Neural cell (in vitro differentiated cells): Measurements from ENCODE around the gene SNAI1. TPM values are rescaled to one million over a fixed set of nuclear protein-coding genes. Genes with fewer than 3 reads are reported as not detected.
"Not testable (repeated sequence)": the region's sequence is repeated elsewhere in the genome, so short reads cannot be mapped to it uniquely, and the experiment has no call there.

Experiments used
- H2AFZ ChIP-seq: fragments of 200-600, 300-800 bp; sonication (generic), shearing (Covaris generic); 2 replicates; pipeline ENCODE4 v1.6.0; 2014; ENCODE audit warnings: low read depth, mild to moderate bottlenecking, antibody characterized with exemption, low read length, moderate library complexity
- H3F3A ChIP-seq: fragments of 200-600 bp; shearing (Covaris generic); 2 replicates; pipeline ENCODE4 v1.6.1; 2016; ENCODE audit warnings: mild to moderate bottlenecking, moderate library complexity, mixed read lengths, antibody characterized with exemption, low read length; ENCODE audit not compliant: insufficient read depth, poor library complexity, severe bottlenecking
- H3K27ac ChIP-seq: fragments of 200-600, 300-800 bp; sonication (generic), shearing (Covaris generic); 2 replicates; pipeline ENCODE4 v1.5.1; 2014; ENCODE audit warnings: mild to moderate bottlenecking, low read length, moderate library complexity
- H3K27me3 ChIP-seq: fragments of 300-800, 200-600 bp; sonication (generic), shearing (Covaris generic); 2 replicates; pipeline ENCODE4 v1.6.0; 2014; ENCODE audit warnings: mild to moderate bottlenecking, low read depth, low read length, moderate library complexity; ENCODE audit not compliant: insufficient read depth
- H3K36me3 ChIP-seq: fragments of 300-800, 200-600 bp; sonication (generic), shearing (Covaris generic); 2 replicates; pipeline ENCODE4 v1.5.1; 2014; ENCODE audit warnings: mild to moderate bottlenecking, antibody characterized with exemption, low read length, moderate library complexity; ENCODE audit not compliant: insufficient read depth
- H3K4me2 ChIP-seq: fragments of 300-800, 200-600 bp; sonication (generic), shearing (Covaris generic); 2 replicates; pipeline ENCODE4 v1.6.0; 2014; ENCODE audit warnings: mild to moderate bottlenecking, low read length
- H3K4me3 ChIP-seq: fragments of 300-800, 200-600 bp; sonication (generic), shearing (Covaris generic); 2 replicates; pipeline ENCODE4 v1.5.1; 2014; ENCODE audit warnings: mild to moderate bottlenecking, low read length, moderate library complexity
- H3K79me2 ChIP-seq: fragments of 200-600 bp; shearing (Covaris generic); replicated peaks from 2 replicates; pipeline ENCODE4 v1.6.0; 2014; ENCODE audit warnings: mild to moderate bottlenecking, low read length, moderate library complexity; ENCODE audit not compliant: insufficient read depth
- H3K9ac ChIP-seq: fragments of 300-800, 200-600 bp; sonication (generic), shearing (Covaris generic); 2 replicates; pipeline ENCODE4 v1.6.1; 2016; ENCODE audit warnings: mild to moderate bottlenecking, low read length, mixed read lengths
- H3K9me2 ChIP-seq: fragments of 200-600 bp; shearing (Covaris generic); 2 replicates; pipeline ENCODE4 v1.6.1; 2016; ENCODE audit warnings: mild to moderate bottlenecking, low read length, mixed read lengths; ENCODE audit not compliant: insufficient read depth
- H3K9me3 ChIP-seq: fragments of 200-600, 300-800 bp; sonication (generic), shearing (Covaris generic); 2 replicates; pipeline ENCODE4 v1.6.1; 2016; ENCODE audit warnings: mild to moderate bottlenecking, mixed run types, low read length, moderate library complexity, mixed read lengths
- H4K20me1 ChIP-seq: fragments of 200-600 bp; shearing (Covaris generic); 2 replicates; pipeline ENCODE4 v1.6.1; 2016; ENCODE audit warnings: mild to moderate bottlenecking, mixed run types; ENCODE audit not compliant: insufficient read depth
- CTCF ChIP-seq: fragments of 450-650 bp; IDR thresholded peaks from 2 replicates; pipeline ENCODE4 v1.5.1; 2014; ENCODE audit warnings: antibody characterized with exemption, mild to moderate bottlenecking, moderate library complexity; ENCODE audit not compliant: poor library complexity, severe bottlenecking
- EP300 ChIP-seq: fragments of 450-650 bp; conservative IDR thresholded peaks from 2 replicates; pipeline ENCODE4 v1.6.1; 2014; ENCODE audit warnings: antibody characterized with exemption, mild to moderate bottlenecking, moderate library complexity; ENCODE audit not compliant: poor library complexity, severe bottlenecking
- EZH2 ChIP-seq: fragments of 200-600, 300-800 bp; shearing (Covaris generic), sonication (generic); IDR thresholded peaks from 2 replicates; pipeline ENCODE4 v1.6.1; 2014; ENCODE audit warnings: antibody characterized with exemption, low read length, borderline replicate concordance, mild to moderate bottlenecking; ENCODE audit not compliant: insufficient read depth, poor library complexity, severe bottlenecking
- MXI1 ChIP-seq: fragments of 450-650 bp; conservative IDR thresholded peaks from 2 replicates; pipeline ENCODE4 v1.6.1; 2014; ENCODE audit warnings: antibody characterized with exemption, mild to moderate bottlenecking; ENCODE audit not compliant: poor library complexity, severe bottlenecking
- POLR2AphosphoS5 ChIP-seq: IDR thresholded peaks from 2 replicates; pipeline ENCODE4 v1.6.1; 2012
- RAD21 ChIP-seq: fragments of 450-650 bp; conservative IDR thresholded peaks from 2 replicates; pipeline ENCODE4 v1.6.1; 2014; ENCODE audit warnings: antibody characterized with exemption, mild to moderate bottlenecking, moderate library complexity
- SMC3 ChIP-seq: fragments of 450-650 bp; conservative IDR thresholded peaks from 2 replicates; pipeline ENCODE4 v1.6.1; 2014; ENCODE audit warnings: antibody characterized with exemption, mild to moderate bottlenecking, moderate library complexity; ENCODE audit not compliant: poor library complexity
- TAF1 ChIP-seq: IDR thresholded peaks from 2 replicates; pipeline ENCODE4 v1.6.1; 2012; ENCODE audit warnings: low read depth
- polyA plus RNA-seq: library from polyadenylated mRNA; depleted of rRNA; stranded (reverse); fragments of >200 nt; gene quantifications from 2 replicates; pipeline ENCODE4 v1.2.3, GENCODE V29; 2014
- TF ChIP-seq, protein P1 (sequence below): IDR thresholded peaks from 2 replicates; pipeline ENCODE4 v1.6.1; 2012; ENCODE audit warnings: borderline replicate concordance

Gene SNAI1
- polyA plus RNA-seq, 1 donor from 2014 or later, result 0.31 TPM

GRCh38 chr20:49976542-49976941 is 6.2 kb upstream of the SNAI1 start:
- Histone ChIP-seq H3K36me3 (no peaks in the 10 kb centered on the region), H3F3A (no peaks in the 10 kb centered on the region), H3K4me3 (no peak overlapping the region), H3K27ac (no peak overlapping the region), H2AFZ (no peak overlapping the region), H3K9ac (no peak overlapping the region), H3K9me3 (no peaks in the 10 kb centered on the region), H3K27me3 (peaks cover 8% of the 10 kb centered on the region), H3K4me2 (no peak overlapping the region), H4K20me1 (no peaks in the 10 kb centered on the region), H3K79me2 (no peaks in the 10 kb centered on the region), H3K9me2 (no peaks in the 10 kb centered on the region)
- TF ChIP-seq, protein P1, sequence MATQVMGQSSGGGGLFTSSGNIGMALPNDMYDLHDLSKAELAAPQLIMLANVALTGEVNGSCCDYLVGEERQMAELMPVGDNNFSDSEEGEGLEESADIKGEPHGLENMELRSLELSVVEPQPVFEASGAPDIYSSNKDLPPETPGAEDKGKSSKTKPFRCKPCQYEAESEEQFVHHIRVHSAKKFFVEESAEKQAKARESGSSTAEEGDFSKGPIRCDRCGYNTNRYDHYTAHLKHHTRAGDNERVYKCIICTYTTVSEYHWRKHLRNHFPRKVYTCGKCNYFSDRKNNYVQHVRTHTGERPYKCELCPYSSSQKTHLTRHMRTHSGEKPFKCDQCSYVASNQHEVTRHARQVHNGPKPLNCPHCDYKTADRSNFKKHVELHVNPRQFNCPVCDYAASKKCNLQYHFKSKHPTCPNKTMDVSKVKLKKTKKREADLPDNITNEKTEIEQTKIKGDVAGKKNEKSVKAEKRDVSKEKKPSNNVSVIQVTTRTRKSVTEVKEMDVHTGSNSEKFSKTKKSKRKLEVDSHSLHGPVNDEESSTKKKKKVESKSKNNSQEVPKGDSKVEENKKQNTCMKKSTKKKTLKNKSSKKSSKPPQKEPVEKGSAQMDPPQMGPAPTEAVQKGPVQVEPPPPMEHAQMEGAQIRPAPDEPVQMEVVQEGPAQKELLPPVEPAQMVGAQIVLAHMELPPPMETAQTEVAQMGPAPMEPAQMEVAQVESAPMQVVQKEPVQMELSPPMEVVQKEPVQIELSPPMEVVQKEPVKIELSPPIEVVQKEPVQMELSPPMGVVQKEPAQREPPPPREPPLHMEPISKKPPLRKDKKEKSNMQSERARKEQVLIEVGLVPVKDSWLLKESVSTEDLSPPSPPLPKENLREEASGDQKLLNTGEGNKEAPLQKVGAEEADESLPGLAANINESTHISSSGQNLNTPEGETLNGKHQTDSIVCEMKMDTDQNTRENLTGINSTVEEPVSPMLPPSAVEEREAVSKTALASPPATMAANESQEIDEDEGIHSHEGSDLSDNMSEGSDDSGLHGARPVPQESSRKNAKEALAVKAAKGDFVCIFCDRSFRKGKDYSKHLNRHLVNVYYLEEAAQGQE, result no peak
- no peak for TF ChIP-seq EP300
- TF ChIP-seq RAD21, result no peak
- TF ChIP-seq TAF1, result no peak
- TF ChIP-seq CTCF, result no peak
- TF ChIP-seq SMC3, result no peak
- TF ChIP-seq POLR2AphosphoS5, result no peak
- no peak for TF ChIP-seq MXI1
- no peak for TF ChIP-seq EZH2

GRCh38 chr20:49977740-49978139 is 5.0 kb upstream of the SNAI1 start:
- H4K20me1 ChIP-seq, H3K27ac ChIP-seq, H3K4me2 ChIP-seq, H3K9ac ChIP-seq, H3K4me3 ChIP-seq, H3F3A ChIP-seq, H2AFZ ChIP-seq, H3K9me2 ChIP-seq, H3K9me3 ChIP-seq, H3K36me3 ChIP-seq, H3K79me2 ChIP-seq: not testable (repeated sequence)
- H3K27me3 ChIP-seq, result peaks cover 15% of the 10 kb centered on the region

DNA sequence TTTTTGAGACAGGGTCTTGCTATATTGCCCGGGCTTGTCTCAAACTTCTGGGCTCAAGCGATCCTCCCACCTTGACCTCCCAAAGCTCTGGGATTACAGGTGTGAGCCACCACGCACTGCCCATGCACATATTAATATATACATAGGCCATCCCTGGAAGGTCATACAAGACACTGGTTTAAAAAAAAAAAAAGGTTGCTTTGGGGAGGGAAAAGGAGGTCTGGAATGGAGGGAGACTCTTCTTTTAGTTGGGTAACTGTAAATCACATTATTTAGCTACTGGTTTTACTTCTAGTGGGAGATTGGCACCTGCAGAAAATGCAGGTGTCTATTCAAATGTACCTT is 4.1 kb upstream of the SNAI1 start:
- Histone ChIP-seq H3K27ac (no peak overlapping the region), H3K9me3 (no peaks in the 10 kb centered on the region), H3K36me3 (no peaks in the 10 kb centered on the region), H4K20me1 (no peaks in the 10 kb centered on the region), H2AFZ (no peak overlapping the region), H3K4me3 (no peak overlapping the region), H3K9me2 (no peaks in the 10 kb centered on the region), H3K9ac (no peak overlapping the region), H3K4me2 (no peak overlapping the region), H3F3A (no peaks in the 10 kb centered on the region), H3K27me3 (peaks cover 15% of the 10 kb centered on the region), H3K79me2 (no peaks in the 10 kb centered on the region)
- TF ChIP-seq EP300 (no peak), EZH2 (no peak), MXI1 (no peak), POLR2AphosphoS5 (no peak), TAF1 (no peak), SMC3 (no peak), RAD21 (no peak), CTCF (no peak)
- TF ChIP-seq, protein P1, result no peak
